HG03342 (cell line): ENCODE data around the gene ESRRG.

Experiments used
- ATAC-seq: cut with Tn5 transposase; IDR thresholded peaks from one replicate; pipeline ENCODE4 v1.9.1; 2021; ENCODE audit warnings: mild to moderate bottlenecking, moderate library complexity; ENCODE audit not compliant: unreplicated experiment

Gene ESRRG

GRCh38 chr1:216640100-216640499 is 83.1 kb downstream of the ESRRG start:
- no peak for ATAC-seq

GRCh38 chr1:216632980-216633379 is 90.2 kb downstream of the ESRRG start:
- no peak for ATAC-seq

- ATAC-seq = no peak
These were observed 92.7 kb downstream of the ESRRG start for GRCh38 chr1:216630532-216630931.

GRCh38 chr1:216627252-216627651 is 96.0 kb downstream of the ESRRG start:
- ATAC-seq = no peak

GRCh38 chr1:216626394-216627067 is 96.7 kb downstream of the ESRRG start:
- no peak for ATAC-seq

- ATAC-seq = no peak
These were observed 101.7 kb downstream of the ESRRG start for GRCh38 chr1:216621536-216621935.

GRCh38 chr1:216617081-216617875 is 106.0 kb downstream of the ESRRG start:
- ATAC-seq = no peak

GRCh38 chr1:216616425-216616824 is 106.8 kb downstream of the ESRRG start:
- ATAC-seq = no peak

GRCh38 chr1:216614011-216614934 is 109.0 kb downstream of the ESRRG start:
- ATAC-seq = no peak

- ATAC-seq = no peak
These were observed 110.9 kb downstream of the ESRRG start for GRCh38 chr1:216612291-216612690.

GRCh38 chr1:216607067-216607697 is 116.0 kb downstream of the ESRRG start:
- no peak for ATAC-seq

GRCh38 chr1:216606047-216606637 is 117.1 kb downstream of the ESRRG start:
- no peak for ATAC-seq

- no peak for ATAC-seq
These were observed 118.5 kb downstream of the ESRRG start for GRCh38 chr1:216604771-216605170.

- ATAC-seq = peak; percentile 88
These were observed 122.3 kb downstream of the ESRRG start for GRCh38 chr1:216600730-216601609.

GRCh38 chr1:216599851-216600250 is 123.4 kb downstream of the ESRRG start:
- ATAC-seq = no peak

GRCh38 chr1:216598448-216598847 is 124.8 kb downstream of the ESRRG start:
- no peak for ATAC-seq

- no peak for ATAC-seq
These were observed 126.9 kb downstream of the ESRRG start for GRCh38 chr1:216596281-216596862.

GRCh38 chr1:216587715-216588114 is 135.5 kb downstream of the ESRRG start:
- ATAC-seq = no peak

- no peak for ATAC-seq
These were observed 141.1 kb downstream of the ESRRG start for GRCh38 chr1:216582151-216582550.
